Measurements from ENCODE around the gene CD47.

DNA sequence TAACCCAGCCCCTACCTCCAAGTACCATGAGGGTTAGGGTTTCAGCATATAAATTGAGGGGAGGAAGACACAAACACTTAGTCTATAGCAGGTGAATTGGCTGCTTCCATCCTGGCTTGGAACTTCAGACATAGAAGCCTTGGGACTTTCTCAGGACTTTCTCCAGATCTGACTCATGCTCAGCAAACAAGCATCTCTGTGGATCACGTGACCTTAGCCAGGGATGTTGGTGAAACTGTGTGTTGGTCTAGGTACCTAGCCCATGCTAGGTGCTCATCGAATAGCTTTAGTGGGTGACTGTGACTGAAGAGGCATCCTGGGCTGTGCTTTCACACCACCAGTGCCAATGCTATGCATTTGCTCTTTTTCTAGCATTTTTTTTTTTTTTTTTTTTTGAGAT is 58.9 kb downstream of the CD47 start:
- TF ChIP-seq, protein P1, sequence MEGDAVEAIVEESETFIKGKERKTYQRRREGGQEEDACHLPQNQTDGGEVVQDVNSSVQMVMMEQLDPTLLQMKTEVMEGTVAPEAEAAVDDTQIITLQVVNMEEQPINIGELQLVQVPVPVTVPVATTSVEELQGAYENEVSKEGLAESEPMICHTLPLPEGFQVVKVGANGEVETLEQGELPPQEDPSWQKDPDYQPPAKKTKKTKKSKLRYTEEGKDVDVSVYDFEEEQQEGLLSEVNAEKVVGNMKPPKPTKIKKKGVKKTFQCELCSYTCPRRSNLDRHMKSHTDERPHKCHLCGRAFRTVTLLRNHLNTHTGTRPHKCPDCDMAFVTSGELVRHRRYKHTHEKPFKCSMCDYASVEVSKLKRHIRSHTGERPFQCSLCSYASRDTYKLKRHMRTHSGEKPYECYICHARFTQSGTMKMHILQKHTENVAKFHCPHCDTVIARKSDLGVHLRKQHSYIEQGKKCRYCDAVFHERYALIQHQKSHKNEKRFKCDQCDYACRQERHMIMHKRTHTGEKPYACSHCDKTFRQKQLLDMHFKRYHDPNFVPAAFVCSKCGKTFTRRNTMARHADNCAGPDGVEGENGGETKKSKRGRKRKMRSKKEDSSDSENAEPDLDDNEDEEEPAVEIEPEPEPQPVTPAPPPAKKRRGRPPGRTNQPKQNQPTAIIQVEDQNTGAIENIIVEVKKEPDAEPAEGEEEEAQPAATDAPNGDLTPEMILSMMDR (IDR thresholded peaks at IDR 0.05), result no peak
- TF ChIP-seq ZSCAN18 (CRISPR knock-in tag; IDR thresholded peaks at IDR 0.05), result no peak
- TF ChIP-seq, protein P2, sequence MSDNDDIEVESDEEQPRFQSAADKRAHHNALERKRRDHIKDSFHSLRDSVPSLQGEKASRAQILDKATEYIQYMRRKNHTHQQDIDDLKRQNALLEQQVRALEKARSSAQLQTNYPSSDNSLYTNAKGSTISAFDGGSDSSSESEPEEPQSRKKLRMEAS (CRISPR knock-in tag; IDR thresholded peaks at IDR 0.05), result no peak
